NCI-H526 (cell line): ENCODE results near the gene ALKBH7.

Experiments used
- DNase-seq, 2 experiments: peaks; one replicate each; lab custom pipeline; 2025; lab: John Stamatoyannopoulos, UW

ALKBH7 gene

GRCh38 chr19:6424195-6424938 is 51.8 kb downstream of the ALKBH7 start, which contains the start of gene KHSRP:
Gene KHSRP, minus strand, starts transcription at chr19:6424811. Its CDS starts 110 bp downstream, at chr19:6424701.
- peak in 1 of 2 experiments; percentile 33 for DNase-seq
